Urothelium cell line (cell line): Measurements from ENCODE around the gene FAM117B.
"Not testable (repeated sequence)": the region's sequence is repeated elsewhere in the genome, so short reads cannot be mapped to it uniquely, and the experiment has no call there.

Source experiments
- DNase-seq: peaks from one replicate; pipeline ENCODE4 v3.0.0; 2011; ENCODE audit warnings: low spot score, mixed read lengths
- FAIRE-seq: peaks from 2 replicates; lab custom pipeline; 2011; peaks lifted over from hg19 to GRCh38; lab: Jason Lieb, UNC

The FAM117B gene

DNA sequence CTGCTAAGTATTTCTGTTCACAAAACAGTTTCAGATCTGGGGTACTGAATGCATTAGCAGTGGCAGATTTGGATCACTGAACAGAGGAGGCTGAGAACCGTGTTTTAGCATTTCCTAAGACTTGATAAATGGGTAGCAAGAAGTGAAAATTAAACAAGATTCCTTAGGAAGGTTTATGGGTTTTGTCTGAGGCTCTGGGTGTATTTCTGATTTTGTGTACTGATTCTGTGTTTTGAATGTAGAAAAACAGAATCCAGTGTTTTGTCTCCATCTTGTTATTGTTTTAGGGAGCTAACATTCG is 1.4 kb downstream of the FAM117B start:
- FAIRE-seq (no peak), DNase-seq (no peak)

DNA sequence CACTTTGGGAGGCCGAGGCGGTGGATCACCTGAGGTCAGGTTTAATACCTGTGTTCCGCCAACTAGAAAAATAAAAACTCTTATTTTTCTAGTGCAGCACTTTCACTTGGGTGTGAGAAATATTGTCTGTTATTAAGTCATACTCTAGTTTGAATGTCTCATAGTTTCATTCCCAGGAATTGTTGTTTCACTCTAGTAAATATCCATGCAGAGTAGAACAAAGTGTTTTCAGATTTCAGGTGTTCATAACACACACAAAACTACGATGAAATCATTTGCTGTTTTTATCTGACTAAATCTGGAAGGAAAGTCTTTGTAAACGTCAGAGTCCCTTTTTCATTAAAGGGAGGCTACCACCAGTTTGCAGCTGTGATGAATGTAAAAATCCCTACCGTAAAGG is 4.0 kb downstream of the FAM117B start:
- no peak for FAIRE-seq
- no peak for DNase-seq

DNA sequence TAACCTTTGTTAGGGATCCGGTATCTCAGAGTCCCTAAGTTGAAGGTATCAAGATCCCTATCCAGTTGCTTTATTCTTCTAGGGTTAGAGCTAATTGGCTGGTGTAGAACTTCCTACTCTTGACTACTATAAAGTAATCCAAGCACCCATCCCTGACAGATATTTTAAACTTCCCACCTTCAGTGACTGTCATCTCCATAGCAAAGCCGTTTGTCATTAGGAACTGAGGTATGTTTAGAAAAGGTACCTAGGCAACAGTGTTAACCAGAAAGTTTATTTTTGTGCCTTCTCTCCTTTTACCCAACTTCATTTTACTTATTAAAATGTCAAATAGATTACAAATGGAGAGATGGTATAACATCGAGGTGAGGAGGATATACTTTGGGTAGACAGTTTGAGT is 4.5 kb downstream of the FAM117B start:
- no peak for DNase-seq
- FAIRE-seq, result no peak

DNA sequence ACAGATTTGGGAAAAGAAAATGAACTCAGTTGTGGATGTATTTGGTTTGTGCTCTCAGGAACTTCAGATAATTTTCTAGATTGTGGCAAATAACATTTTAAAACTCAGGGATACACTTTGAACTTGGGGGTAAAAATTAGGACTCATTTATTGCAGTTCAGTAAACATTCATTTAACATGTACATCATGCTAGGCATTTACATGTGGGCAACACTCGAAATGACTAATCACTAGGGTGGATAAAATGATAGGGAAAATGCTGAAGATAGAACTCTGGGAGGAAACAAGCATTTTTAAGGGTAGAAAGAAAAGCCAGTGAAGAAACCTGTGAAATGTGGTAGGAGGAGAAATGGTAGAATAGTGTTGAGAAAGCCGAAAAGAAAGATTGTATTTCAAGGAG is 7.8 kb downstream of the FAM117B start:
- FAIRE-seq (no peak), DNase-seq (no peak)

DNA sequence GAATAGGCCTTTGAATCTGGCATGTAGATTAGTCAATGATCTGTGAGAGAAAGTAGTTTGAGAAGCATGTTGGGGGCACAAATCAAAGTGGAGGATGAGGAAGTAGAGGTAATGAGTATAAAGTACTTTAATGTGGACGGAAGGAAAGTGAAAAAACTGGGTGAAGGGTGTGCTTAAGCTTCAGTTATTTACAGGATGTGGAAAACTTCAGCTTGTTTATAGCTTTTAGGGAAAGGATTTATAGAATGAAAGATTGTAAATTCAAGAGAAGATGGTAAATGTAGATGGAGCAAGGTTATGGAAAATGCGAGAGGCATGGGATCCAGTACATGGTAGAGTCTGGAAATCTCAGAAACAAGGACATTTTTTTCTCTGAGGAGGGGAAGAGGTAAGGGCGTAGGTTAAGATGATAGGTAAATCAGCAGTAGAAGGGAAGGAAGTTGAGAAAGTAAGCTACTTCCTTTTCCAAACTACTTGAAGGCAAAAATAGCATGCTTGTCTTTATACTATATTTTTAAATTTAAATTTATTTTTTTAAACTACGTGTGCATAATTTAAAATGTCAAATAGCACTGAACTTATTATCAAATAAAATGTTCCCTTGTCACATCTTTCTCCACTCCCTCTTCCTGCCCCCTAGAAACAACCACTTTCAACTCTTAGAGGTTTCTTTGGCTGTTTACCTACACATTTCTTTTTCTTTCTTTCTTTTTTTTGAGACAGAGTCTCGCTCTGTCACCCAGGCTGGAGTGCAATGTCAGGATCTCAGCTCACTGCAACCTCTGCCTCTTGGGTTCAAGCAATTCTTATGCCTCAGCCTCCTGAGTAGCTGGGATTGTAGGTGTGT is 8.5 kb downstream of the FAM117B start:
- FAIRE-seq, result no peak

DNA sequence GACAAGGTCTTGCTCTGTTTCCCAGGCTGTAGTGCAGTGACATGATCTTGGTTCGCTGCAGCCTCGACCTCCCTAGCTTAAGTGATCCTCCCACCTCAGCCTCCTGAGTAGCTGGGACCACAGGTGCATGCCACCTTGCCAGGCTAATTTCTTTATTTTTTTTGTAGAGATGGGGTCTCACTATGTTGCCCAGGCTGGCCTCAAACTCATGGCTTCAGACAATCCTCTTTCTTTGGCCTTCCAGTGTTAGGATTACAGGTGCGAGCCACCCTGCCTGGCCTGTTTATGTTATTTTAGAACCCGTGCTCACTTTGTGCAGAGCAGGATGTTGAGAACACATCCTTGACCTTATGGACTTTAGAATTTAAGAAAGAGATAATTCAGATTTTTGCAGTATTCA is 17.4 kb downstream of the FAM117B start:
- no peak for FAIRE-seq
- DNase-seq, result no peak

More for the DNA sequence above, 8.5 kb downstream of the FAM117B start:
- DNase-seq, result no peak

DNA sequence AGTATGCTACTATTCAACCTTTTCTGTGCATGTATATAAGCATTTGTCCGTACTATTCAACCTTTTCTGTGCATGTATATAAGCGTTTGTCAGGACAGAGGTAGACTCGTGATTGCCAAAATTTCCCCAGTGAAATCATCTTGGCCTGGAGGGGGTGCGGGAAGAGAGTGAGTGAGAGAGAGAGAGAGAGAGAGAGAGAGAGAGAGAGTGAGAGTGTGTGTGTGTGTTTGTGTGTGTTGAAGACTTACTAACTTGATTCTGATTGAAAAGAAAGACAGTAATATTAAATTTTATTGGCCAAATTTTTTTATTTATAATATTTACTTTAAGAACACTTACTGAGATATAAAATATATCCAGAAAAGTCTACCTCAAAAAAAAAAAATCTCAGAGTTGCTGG is 19.1 kb downstream of the FAM117B start:
- DNase-seq, result no peak
- no peak for FAIRE-seq

DNA sequence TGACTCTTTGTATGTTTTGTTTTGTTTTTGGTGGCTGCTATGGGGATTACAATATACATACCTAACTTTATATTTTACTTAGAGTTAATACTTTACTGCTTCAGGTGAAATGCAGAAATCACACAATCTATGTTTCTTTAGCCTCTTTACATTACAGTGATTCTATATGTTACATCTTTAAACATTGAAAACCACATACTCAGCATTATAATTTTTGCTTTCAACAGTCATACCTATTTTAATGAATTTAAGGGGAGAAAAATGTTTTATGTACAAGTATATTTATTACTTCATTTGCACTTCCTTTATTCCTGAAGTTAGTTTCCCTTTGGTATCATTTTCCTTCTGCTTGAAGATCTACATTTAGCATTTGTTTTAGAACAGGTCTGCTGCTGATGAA is 23.1 kb downstream of the FAM117B start:
- FAIRE-seq, result no peak
- DNase-seq, result no peak

DNA sequence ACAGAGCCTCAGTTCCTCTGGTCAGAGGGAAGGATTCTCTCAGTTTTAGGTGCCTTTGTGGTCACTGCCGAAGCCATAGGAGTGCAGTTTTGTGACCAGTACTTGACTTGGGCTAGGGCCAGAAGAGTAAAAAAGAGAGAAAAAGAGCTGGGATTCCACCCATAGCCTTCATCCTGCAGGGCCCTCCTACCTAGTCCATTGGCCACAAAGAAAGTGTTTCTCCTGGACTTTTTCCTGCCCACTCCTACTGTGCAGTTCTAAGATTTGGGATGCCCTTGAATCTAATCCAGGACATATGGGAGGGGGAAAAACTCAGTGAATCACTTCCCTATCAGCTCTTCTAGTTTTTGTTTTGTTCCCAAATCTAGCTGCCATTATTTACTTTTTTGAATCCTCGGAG is 26.0 kb downstream of the FAM117B start:
- DNase-seq, result no peak
- no peak for FAIRE-seq

DNA sequence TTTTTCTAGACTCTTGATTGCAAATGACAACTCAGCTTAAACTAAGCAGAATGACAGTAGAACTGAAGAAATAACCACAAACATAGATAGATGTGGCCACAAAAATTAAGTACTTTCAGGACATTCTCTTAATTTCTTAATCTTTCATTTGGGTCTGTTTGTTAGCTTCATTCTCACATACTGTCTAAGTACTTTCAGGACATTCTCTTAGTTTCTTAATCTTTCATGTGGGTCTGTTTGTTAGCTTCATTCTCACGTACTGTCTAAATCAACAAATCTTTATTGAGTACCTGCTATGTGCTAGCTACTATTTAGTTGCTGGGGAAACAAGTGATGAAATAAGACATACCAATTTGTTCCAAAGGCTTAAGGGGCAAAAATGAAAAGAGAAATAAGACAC is 35.1 kb downstream of the FAM117B start:
- no peak for DNase-seq
- FAIRE-seq, result no peak

DNA sequence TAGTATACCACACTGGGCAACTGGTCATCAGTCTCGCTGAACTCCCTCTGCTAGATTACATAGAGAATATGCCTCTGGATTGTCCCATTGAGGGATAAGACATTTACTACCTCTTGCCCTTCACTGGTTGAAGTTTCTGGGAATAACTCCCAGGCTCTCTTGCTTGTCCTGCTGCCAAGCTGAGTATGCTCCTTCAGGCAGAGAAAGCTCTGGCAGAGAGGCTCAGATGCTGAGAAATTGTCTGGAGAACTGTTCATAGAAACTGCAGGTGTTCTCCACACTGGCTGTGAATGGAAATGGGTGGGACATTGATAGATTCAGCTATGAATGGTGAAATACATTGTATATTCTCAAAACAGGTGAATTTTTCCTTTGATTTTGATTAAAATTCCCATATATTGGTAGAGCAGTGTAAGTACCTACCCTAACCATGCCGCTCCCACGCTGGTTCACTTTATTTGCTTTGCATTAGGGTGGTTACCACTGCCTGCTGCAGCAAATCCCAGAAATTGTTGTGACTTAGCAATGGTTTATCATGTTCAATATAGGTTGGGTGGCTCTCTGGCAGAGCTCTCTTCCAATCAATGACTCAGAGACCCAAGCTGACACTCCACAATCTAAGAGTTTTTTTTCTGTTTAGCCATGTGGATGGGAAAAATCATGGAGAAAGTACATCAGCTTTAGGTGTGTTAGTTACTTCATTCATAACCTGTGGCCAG is 36.7 kb downstream of the FAM117B start:
- DNase-seq (no peak), FAIRE-seq (no peak)

DNA sequence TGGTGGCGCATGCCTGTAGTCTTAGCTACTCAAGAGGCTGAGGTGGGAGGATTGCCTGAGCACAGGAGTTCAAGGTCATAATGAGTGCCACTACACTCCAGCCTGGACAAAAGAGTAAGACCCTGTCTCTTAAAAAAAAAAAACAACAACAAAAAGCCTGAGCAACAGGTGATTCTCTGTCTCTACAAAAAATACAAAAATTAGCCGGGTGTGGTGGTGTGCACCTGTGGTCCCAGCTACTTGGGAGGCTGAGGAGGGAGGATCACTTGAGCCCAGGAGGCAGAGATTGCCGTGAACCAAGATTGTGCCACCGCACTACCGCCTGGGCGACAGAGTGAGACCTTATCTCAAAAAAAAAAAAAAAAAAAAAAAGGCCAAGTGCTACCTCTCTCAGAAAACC is 40.3 kb downstream of the FAM117B start:
- not testable (repeated sequence) for DNase-seq, FAIRE-seq

DNA sequence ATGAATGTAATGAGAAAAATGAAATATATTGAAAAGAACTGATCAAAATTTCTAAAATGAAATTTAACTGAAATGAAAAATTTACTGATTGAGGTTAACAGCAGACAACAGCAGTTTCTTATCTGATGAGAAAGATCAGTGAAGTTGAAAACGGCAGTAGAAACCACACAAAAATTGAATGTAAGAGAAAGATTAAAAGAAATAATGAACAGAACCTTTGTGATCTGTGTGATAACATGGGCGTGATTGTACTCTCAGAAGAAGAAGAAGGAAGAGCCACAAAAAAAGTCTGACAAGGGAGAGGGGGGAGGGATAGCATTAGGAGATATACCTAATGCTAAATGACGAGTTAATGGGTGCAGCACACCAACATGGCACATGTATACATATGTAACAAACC is 45.2 kb downstream of the FAM117B start:
- FAIRE-seq, result no peak

DNA sequence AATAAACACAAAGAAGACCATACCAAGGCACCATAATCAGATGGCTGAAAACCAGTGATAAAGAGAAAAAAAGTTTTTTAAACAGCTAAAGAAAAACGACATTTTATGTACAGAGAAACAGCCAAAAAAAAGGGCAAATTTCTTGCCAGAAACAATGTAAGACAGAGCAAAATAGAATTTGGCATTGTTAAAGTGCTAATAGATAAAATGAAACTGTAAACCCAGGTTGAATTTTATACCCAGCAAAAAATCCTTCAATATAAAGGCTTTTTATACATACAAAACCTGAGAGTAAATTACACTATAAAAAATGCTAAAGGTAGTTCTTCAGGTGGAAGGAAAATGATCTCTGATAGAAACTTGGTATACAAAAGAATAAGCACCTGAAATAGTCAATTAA is 45.7 kb downstream of the FAM117B start:
- FAIRE-seq, result no peak

More for the DNA sequence above, 45.2 kb downstream of the FAM117B start:
- no peak for DNase-seq

DNA sequence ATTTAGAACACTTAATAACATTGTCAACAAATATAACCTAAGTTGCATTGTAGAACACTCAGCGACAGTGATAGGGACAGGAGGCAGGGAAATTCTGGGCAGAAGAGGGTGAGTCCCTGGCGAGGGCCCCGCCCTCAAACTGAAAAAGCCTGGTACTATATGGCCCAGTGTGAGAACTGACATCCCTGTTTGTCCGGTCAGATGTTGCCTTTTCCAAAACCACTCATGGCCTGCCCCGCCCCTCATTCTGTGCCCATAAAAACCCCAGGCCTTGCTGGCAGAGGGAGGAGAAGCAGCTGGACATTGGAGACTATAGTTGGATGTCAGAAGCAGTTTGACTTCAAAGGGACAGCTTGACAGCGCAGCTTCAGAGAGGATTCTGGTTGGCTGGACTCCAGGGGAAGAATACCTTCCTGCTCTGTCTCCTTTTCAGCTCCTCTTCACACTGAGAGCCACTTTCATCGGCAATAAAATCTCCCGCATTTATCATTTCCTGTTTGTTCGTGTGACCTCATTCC is 47.0 kb downstream of the FAM117B start:
- DNase-seq (no peak), FAIRE-seq (no peak)

More for the DNA sequence above, 45.7 kb downstream of the FAM117B start:
- DNase-seq, result no peak

DNA sequence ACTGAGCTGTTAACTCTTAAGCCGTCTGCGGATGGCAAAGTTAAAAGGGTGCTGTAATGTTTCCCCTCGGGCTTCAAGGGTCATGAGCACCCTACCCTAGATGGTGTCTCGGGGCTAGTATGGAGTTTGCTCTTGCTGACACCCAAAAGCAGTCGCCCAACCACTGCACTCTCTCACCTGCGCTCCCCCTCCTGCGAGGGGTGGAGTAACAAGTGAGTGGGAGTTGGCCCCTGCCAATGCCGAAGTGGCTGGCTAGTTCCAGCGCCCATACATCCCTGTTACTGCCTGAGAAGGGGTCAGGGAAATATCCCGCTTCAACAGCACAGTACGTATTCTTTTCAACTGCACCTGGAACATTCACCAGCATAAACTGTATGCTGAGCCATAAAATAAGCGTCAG is 47.5 kb downstream of the FAM117B start:
- DNase-seq (no peak), FAIRE-seq (no peak)

DNA sequence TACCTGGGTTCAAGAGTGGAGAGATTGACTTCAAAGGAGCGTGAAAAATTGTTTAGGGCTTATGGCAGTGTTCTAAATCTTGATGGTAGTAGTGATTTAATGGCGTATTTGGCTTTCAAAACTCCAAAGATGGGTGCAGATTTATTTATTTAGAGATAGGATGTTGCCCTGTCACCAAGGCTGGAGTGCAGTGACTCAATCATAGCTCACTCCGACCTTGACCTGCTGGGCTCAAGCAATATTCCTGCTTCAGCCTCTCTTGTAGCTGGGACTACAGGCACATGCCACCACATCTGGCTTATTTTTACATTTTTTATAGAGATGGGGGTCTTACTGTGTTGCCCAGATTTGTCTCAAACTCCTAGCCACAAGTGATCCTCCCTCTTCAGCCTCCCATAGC is 52.5 kb downstream of the FAM117B start:
- FAIRE-seq (no peak), DNase-seq (no peak)

DNA sequence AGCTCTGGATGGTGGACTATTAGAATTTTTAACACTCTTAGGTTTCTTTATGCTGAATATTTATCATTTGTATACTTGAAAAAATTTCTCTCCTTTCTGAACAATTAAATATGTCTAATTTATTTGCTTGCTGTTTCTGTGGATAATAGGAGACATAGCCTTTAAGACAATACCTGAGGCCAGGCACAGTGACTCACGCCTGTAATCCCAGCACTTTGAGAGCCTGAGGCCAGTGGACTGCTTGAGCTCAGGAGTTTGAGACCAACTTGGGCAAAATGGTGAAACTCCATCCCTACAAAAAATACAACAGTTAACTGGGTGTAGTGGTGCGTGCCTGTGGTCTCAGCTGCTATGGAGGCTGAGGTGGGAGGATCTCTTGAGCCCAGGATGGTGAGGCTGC is 54.7 kb downstream of the FAM117B start:
- FAIRE-seq (no peak), DNase-seq (no peak)

DNA sequence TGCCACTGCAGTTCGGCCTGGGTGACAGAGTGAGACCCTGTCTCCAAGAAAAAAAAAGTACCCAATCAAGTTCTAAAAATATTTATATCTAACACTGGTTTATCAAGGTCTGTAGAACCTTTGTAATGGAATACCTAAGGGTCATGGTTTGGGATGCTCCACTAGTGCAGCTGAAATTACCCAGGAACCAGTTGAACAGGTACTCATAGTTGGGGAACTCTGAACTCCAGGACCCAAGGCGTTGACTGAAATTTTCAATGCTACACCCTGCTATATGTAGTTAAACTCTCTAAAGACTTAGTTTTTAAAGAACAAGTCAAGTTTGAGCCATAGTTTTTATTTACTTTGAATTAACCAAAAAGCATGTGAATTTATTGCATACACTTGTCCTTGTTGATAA is 55.1 kb downstream of the FAM117B start:
- DNase-seq, result no peak
- no peak for FAIRE-seq

DNA sequence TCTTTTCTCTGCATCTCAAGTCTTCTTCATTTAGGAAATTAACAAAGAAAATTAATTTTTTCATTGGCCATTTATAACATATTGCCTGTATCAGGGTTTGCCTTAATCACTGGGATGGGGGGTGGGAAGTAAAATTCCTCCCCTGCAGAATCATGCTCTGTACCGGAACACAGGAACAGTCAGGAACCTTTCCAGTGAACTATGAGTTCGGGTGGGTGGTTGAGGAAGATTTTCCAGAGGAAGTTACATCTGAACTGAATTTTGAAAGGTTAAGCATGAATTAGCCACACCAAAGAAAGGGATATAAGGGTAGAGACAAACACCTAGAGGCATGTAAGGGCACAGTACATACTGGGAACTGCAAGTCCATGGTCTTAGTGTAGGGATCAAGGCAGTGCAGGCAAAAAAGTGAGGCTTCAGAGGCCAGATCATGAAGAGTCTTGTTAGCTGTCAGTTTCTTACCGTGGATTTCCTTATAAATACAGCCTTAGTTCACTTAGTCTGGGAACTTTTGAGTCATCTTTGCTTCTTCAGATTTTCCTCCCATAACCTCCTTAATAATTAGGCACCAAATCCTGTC is 55.6 kb downstream of the FAM117B start:
- FAIRE-seq, result no peak
- DNase-seq, result no peak

DNA sequence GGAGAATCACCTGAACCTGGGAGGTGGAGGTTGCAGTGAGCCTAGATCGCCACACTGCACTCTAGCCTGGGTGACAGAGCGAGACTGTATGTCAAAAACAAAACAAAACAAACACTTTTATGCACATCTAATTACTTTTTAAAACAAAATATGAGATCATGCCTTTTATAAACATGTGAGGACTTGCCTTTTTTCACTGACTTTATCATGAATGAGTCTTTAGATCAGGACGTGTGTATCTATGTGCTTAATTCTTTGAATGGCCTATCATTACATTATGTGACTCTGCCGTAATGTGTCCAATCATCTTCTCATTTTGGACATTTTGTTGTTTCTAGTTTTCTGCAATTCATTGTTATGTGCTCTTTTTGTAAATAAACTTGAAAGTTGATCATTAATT is 58.7 kb downstream of the FAM117B start:
- DNase-seq (no peak), FAIRE-seq (no peak)

DNA sequence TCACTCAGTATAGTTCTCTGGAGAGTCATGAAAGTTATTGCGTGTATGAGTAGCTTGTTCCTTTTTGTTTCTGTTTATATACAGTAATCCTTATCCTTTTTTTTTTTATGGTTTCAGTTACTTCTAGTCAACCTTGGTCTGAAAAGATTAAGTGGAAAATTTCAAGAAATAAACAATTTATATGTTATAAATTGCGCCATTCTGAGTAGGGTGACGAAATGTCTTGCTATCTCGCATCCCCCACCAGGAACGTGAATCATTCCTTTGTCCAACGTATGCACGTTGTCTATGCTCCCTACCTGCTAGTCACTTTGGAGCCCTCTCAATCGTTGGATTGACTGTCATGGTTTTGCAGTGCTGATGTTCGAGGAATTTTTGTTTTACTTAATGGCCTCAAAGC is 60.4 kb downstream of the FAM117B start:
- FAIRE-seq, result no peak

More for the DNA sequence above, 60.4 kb downstream of the FAM117B start:
- no peak for DNase-seq
